ENCODE results near the gene GFM1.

Gene GFM1

DNA sequence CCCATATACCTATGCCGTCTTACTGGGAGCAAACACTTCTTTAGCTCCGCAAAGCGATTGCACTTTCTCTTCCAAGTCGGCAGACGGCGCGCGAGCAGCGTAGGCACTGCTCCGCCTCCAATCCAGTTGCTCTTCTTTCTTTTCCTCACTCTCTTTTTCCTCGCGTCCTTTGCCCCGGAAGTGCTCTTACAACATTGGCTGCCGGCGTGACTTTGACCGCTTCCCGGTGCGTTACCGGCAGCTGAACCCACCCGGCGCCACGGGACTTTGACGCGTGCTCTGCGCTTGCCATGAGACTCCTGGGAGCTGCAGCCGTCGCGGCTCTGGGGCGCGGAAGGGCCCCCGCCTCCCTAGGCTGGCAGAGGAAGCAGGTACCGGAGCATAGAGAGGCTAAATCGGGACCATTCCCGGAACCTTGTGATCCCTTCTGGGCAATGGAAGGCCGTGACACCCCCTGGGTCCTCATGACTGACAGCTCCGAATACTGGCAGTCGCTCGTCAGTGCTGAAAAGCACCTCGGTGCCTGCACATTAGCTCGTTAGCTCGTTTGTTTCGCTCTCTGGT is at the start of gene GFM1:
GFM1 (plus strand) TSS at position 183 of the 564 bp plus-strand sequence; CDS start at position 291, 108 bp downstream.
- DNase-seq: peak; percentile 99

- no peak for DNase-seq
These were observed 43.5 kb upstream of the GFM1 start for GRCh38 chr3:158600787-158601186.

- no peak for DNase-seq
These were observed 42.1 kb upstream of the GFM1 start for GRCh38 chr3:158602227-158602626.

- no peak for DNase-seq
These were observed 26.1 kb upstream of the GFM1 start for GRCh38 chr3:158617982-158618875.

DNA sequence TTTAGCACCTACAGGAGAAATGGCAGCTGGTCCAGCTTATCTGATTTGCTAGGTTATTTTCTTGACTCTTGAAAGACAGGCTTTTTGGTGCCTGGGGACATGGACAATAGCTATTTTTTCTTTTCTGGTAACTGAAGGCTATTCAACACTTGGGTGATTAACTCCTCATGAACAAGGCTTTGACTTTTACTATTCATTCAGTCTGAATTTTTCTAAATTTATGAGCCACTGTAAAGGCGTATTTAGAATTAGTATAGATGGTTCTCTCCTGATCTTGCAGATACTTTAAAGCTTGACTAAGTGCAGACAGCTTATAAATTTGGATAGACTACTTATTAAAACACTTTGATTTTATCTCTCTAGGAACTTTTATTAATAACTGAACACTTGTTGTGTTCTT is 18.4 kb upstream of the GFM1 start:
- no peak for DNase-seq

DNA sequence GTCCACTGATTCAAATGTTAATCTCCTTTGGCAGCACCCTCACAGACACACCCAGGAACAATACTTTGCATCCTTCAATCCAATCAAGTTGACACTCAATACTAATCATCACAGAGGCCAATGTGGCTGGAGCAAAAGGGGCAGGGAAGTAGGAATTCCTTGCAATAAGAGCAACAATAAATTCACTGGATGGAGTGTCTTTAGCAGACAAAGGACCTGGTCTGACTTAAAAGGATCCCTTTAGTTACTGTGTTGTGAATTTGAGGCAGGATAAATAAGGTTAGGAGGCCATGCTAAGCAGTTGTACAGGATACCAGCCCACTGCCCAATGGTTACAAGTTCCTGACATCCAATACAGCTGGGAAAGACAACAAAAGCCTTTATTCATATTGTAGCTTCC is 12.3 kb upstream of the GFM1 start:
- no peak for DNase-seq

DNA sequence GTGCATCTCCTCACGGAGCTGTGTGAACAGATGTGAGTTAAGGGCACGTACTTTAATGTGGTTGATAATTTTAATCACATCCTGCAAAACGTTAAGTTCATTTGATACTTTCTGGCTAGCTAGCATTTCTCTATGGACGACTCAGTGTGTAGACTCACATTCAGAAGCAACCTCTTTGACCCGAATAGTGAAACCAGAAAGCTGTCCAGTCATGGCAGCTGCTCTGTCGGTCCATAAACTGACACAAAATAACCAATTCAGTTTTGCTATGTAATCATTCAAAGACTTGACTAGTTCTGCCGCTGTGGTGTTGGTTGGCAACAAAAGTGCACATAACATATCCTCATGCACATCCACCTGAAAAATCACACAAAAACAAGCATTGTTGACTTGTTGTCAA is 3.7 kb upstream of the GFM1 start:
- no peak for DNase-seq

- no peak for DNase-seq
These were observed 2.3 kb upstream of the GFM1 start for GRCh38 chr3:158642005-158642404.

DNA sequence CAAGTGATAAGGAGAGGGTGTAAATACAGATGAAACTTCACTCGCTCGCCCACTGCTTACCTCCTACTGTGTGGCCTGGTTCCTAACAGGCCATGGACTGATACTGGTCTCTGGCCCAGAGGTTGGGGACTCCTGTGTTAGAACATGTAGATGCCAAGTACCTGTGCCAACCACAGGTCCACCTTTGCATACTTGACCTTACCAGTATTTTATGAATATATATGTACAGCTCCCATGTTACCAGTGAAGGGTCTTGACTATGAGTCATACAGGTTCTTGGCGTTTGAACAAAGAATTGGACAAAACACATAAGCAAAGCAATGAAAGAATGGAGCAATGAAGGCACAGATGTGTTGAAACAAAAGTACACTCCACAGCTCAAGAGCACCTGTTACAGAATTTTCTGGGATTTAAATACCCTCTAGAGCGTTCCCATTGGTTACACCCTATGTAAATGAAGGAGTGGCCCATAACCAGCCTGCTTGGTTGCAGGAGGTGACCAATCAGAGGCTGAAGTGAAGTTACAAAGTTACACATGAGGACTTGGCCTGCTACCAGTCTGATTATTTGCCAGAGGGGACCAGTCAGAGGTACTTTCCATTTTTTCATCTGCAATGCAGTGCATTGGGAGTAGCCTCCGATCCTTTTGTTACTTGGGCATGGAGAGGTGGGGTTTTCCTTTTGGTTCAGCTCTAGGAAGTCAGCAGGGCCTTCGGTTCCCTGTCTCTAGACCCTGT is 1.7 kb upstream of the GFM1 start:
- no peak for DNase-seq

- no peak for DNase-seq
These were observed 5.5 kb downstream of the GFM1 start for GRCh38 chr3:158649791-158650190.

- no peak for DNase-seq
These were observed 6.9 kb downstream of the GFM1 start for GRCh38 chr3:158651192-158651591.

GRCh38 chr3:158652463-158652862 is 8.1 kb downstream of the GFM1 start:
- DNase-seq: no peak

- no peak for DNase-seq
These were observed 14.6 kb downstream of the GFM1 start for GRCh38 chr3:158658889-158659288.

GRCh38 chr3:158659454-158660237 is 15.3 kb downstream of the GFM1 start:
- peak; percentile 89 for DNase-seq

- DNase-seq: no peak
These were observed 16.4 kb downstream of the GFM1 start for GRCh38 chr3:158660711-158661110.

GRCh38 chr3:158663246-158663645 is 18.9 kb downstream of the GFM1 start:
- DNase-seq: no peak

GRCh38 chr3:158663832-158664231 is 19.5 kb downstream of the GFM1 start:
- no peak for DNase-seq

GRCh38 chr3:158666416-158666815 is 22.1 kb downstream of the GFM1 start:
- DNase-seq: no peak

DNA sequence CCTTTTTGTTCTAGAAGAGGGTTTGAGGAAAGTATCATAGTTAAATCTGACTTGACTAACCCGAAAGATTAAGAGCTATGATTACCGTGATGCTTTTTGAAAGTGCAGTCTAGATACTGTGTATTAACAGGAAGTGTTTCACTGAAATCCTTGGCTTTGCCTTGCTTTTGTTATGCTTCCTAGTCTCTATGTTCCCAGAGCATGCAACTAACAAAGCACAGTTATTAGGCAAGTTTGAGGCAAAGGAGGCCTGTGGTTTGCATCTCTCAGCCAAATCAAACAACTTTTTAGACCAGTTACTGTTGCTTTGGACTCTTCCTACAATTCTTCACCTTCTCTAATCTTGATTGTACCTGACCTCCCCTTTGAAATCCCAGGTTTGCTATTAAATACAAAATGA is 24.2 kb downstream of the GFM1 start:
- no peak for DNase-seq

DNA sequence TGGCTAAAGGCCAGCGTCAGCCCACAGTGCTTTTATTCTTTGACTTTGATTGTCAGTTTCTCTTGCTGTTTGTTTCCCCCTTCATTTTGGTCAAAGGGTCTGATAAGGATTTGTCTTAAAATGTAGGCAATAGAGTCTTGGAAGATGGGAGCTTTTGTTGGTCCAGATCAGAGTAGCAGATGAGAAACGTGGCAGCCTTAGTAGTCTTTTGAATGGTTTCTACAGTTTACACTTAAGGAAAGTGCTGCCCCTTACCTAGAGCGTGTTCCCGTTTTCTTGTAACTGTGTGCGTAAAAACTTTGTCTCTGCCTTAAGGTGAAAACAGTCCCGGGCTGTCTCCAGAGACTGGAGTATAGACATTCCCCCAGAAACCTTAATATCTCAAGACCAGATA is 27.5 kb downstream of the GFM1 start:
- peak; percentile 44 for DNase-seq

GRCh38 chr3:158672215-158673176 is 28.2 kb downstream of the GFM1 start, which contains the start of gene LXN:
Gene LXN, minus strand, starts transcription at chr3:158672648. Its CDS starts 170 bp downstream, at chr3:158672478.
- peak; percentile 97 for DNase-seq

DNA sequence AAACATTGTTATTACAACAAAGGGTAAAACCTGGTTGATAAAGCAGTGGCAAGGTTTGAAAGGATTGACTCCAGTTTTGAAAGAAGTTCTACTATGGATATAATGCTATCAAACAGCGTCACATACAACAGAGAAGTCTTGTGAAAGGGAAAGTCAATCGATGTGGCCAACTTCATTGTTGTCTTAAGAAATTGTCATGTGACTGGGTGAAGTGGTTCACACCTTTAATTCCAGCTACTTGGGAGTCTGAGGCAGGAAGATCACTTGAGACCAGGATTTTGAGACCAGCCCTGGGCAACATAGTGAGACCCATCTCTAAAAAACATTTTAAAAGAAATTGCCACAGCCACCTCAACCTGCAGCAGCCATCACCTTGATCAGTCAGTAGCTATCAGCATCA is 34.4 kb downstream of the GFM1 start:
- DNase-seq: no peak
